WTC11 (cell line): ENCODE results near the gene ST6GAL1. TPM values are rescaled to one million over a fixed set of nuclear protein-coding genes. Genes with fewer than 3 reads are reported as not detected.

ENCODE experiments used
- ATAC-seq: fragments of 200-7000 bp; cut with Tn5 transposase; 2 replicates; pipeline ENCODE4 v1.10.0; 2021; ENCODE audit warnings: mild to moderate bottlenecking, moderate library complexity
- CTCF ChIA-PET: fragments of 300-600 bp; sonication (Branson Sonifier 250); formaldehyde crosslinking; loops from one replicate; lab custom pipeline; 2021; ENCODE audit warnings: antibody characterized with exemption; lab: Charles Lee
- POLR2A ChIA-PET: fragments of 350-600 bp; sonication (Branson Sonifier 250); formaldehyde crosslinking; loops from one replicate; lab custom pipeline; 2021; ENCODE audit warnings: antibody characterized with exemption; lab: Charles Lee
- DNase-seq: peaks from one replicate; pipeline ENCODE4 v3.0.0; 2021; ENCODE audit warnings: low spot score
- H3K27ac Mint-ChIP-seq: 2 replicates; pipeline ENCODE4 v1.8.0; 2021; ENCODE audit warnings: mixed read lengths
- H3K27me3 Mint-ChIP-seq: 2 replicates; pipeline ENCODE4 v1.8.0; 2021; ENCODE audit warnings: low read depth, mild to moderate bottlenecking, moderate library complexity, mixed read lengths
- H3K36me3 Mint-ChIP-seq: 2 replicates; pipeline ENCODE4 v1.8.0; 2021; ENCODE audit warnings: mixed read lengths
- H3K4me1 Mint-ChIP-seq: 2 replicates; pipeline ENCODE4 v1.8.0; 2022; ENCODE audit warnings: mixed read lengths
- H3K4me3 Mint-ChIP-seq: 2 replicates; pipeline ENCODE4 v1.8.0; 2021; ENCODE audit warnings: mild to moderate bottlenecking, moderate library complexity, mixed read lengths
- H3K9me3 Mint-ChIP-seq: 2 replicates; pipeline ENCODE4 v1.8.0; 2021; ENCODE audit warnings: mixed read lengths
- FOXJ3 ChIP-seq: sonication (generic); formaldehyde crosslinking; IDR thresholded peaks from 2 replicates; pipeline ENCODE4 v1.9.0; 2021; ENCODE audit warnings: missing genetic modification reagents, mild to moderate bottlenecking, borderline replicate concordance
- NFATC4 ChIP-seq: fragments of 250-450 bp; sonication (Bioruptor Pico); IDR thresholded peaks from 2 replicates; pipeline ENCODE4 v1.9.0; 2021; ENCODE audit warnings: mild to moderate bottlenecking
- NFYB ChIP-seq: sonication (generic); formaldehyde crosslinking; conservative IDR thresholded peaks from 2 replicates; pipeline ENCODE4 v1.8.0; 2022; ENCODE audit warnings: low read depth, missing genetic modification reagents
- TEAD1 ChIP-seq: sonication (generic); formaldehyde crosslinking; IDR thresholded peaks from 2 replicates; pipeline ENCODE4 v1.8.0; 2022; ENCODE audit warnings: mild to moderate bottlenecking, missing genetic modification reagents
- TP53 ChIP-seq: sonication (generic); formaldehyde crosslinking; IDR thresholded peaks from 2 replicates; pipeline ENCODE4 v1.8.1; 2023; ENCODE audit warnings: mild to moderate bottlenecking, missing genetic modification reagents
- ZNF232 ChIP-seq: sonication (generic); formaldehyde crosslinking; IDR thresholded peaks from 2 replicates; pipeline ENCODE4 v1.8.0; 2022; ENCODE audit warnings: mild to moderate bottlenecking, missing genetic modification reagents
- total RNA-seq: library from RNA; stranded (reverse); gene quantifications from 3 replicates; pipeline ENCODE4 v1.2.3, GENCODE V29; 2021
- TF ChIP-seq, protein P1 (sequence below): sonication (generic); formaldehyde crosslinking; IDR thresholded peaks from 2 replicates; pipeline ENCODE4 v1.8.1; 2022; ENCODE audit warnings: missing genetic modification reagents, borderline replicate concordance
- TF ChIP-seq, protein P2 (sequence below): sonication (generic); formaldehyde crosslinking; IDR thresholded peaks from 2 replicates; pipeline ENCODE4 v1.8.1; 2023; ENCODE audit warnings: mild to moderate bottlenecking, moderate library complexity, missing genetic modification reagents
- TF ChIP-seq, protein P3 (sequence below): fragments of 250-450 bp; sonication (Bioruptor Pico); IDR thresholded peaks from 2 replicates; pipeline ENCODE4 v1.9.0; 2021; ENCODE audit warnings: mild to moderate bottlenecking
- TF ChIP-seq, protein P4 (sequence below): fragments of 250-450 bp; sonication (Bioruptor Pico); IDR thresholded peaks from 2 replicates; pipeline ENCODE4 v1.9.0; 2021; ENCODE audit warnings: mild to moderate bottlenecking, borderline replicate concordance
- TF ChIP-seq, protein P5 (sequence below): fragments of 250-450 bp; sonication (Bioruptor Pico); conservative IDR thresholded peaks from 2 replicates; pipeline ENCODE4 v1.9.0; 2021; ENCODE audit warnings: mild to moderate bottlenecking
- TF ChIP-seq, protein P6 (sequence below): sonication (generic); formaldehyde crosslinking; IDR thresholded peaks from 2 replicates; pipeline ENCODE4 v1.8.0; 2022; ENCODE audit warnings: mild to moderate bottlenecking, missing genetic modification reagents
- TF ChIP-seq, protein P7 (sequence below): sonication (generic); formaldehyde crosslinking; IDR thresholded peaks from 2 replicates; pipeline ENCODE4 v1.8.1; 2022; ENCODE audit warnings: low read depth, missing genetic modification reagents, borderline replicate concordance

Gene ST6GAL1
- total RNA-seq, 1 experiment from 2014 or later, result 87.5 TPM

DNA sequence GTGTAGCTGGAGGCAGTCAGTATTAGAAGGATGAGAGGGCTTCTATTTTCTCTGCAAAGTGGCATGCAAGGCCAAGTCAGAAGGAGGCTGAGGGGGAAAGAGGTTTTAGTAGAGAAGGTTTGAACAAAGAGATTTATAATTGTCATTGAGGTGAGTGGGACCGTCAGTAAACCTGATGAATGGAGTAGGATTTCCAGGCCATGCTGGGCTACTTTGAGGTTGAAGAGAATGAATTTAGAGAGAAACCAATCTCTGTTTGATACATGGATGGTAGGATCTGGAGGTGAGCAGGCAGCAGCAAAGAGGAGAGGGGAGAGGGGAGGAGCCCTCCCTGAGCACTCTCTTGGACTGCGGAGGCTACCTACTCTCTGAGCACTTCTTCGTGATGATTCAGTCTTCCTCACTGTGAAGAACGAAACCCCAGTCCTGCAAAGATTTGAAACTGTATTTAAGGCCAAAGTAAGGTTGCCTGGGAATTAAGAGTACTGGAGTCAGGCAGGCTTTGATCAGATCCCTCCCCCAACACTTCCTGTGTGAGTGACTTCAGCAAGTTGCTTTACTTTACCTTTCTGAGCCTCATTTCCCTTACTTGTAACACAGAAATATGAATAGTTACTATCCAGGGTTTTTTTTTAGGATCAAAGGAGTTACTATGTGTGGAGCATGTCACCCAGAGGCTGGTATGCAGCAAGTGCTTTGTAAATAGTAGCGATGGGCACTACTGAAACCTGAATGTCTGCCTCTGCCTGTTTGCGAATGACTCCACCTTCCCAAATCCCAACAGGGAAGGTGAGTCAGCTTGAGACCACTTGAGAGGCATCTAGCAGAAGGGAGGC is 133.2 kb downstream of the ST6GAL1 start:
- DNase-seq (no peak), ATAC-seq (peak; percentile 18)
- TF ChIP-seq FOXJ3 (CRISPR knock-in tag) (no peak), TP53 (CRISPR knock-in tag) (0 out of 2 replicates have a peak, but pooled peaks have one; percentile 33)
- peak overlapping the region; percentile 7; the same call in 1 of the 2 replicates for H3K4me3 Mint-ChIP-seq
- POLR2A ChIA-PET, result no interaction called here
- peaks cover 40% of the 10 kb centered on the region for H3K36me3 Mint-ChIP-seq
- peaks cover 37% of the 10 kb centered on the region for H3K4me1 Mint-ChIP-seq
- H3K27me3 Mint-ChIP-seq, result no peaks in the 10 kb centered on the region
- H3K9me3 Mint-ChIP-seq, result peaks cover 5% of the 10 kb centered on the region; the same call in 1 of the 2 replicates
- CTCF ChIA-PET, result interaction anchor here (0.5 to 1.7 kb wide), 2 partner anchors 123 to 214 kb away, joined by 3 to 5 read pairs; no protein-coding TSS in a partner anchor
- H3K27ac Mint-ChIP-seq, result peak overlapping the region; percentile 90

DNA sequence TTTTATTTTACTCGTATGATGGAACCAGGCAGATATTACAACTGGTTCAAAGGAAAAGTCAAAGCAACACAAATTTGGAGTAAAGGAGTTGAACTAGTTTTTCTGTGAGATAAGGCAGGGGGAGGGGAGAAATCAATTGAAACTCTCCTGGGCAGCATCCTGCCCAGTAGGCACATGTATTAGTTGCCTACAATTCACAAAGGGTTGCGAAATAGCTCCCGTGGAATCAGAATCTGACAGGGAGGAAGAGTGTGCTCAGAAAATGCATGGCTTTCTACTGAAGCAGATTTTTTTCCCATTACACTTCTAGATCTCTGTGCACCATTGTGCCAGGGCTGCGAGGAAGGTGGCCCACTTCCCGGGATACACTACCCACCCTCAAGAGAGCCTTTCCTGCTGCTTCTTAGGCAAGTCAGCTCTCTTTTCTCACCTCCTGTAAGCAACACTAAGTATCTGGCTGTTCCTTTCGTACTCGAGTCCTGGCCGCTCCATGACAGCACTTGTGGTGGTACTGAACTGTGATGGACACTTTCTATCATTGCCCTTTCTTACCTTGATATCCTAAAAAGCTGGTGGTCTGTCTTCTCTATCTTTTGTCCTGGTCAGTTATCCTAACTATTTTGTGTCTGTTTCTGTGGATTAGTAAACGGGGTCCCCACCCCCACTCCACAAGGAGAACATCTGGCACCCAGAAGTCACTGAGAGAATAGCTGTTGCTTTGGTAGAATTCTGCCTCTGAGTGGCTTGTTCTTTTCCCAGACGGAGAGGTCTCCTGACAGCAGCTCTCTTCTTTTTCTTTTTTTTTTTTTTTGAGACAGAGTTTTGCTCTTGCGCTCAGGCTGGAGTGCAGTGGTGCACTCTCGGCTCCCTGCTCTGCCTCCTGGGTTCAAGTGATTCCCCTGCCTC is 134.1 kb downstream of the ST6GAL1 start:
- peaks cover 37% of the 10 kb centered on the region for H3K4me1 Mint-ChIP-seq
- DNase-seq (no peak), ATAC-seq (no peak)
- TF ChIP-seq TP53 (CRISPR knock-in tag) (no peak), ZNF232 (CRISPR knock-in tag) (no peak), TEAD1 (no peak), NFATC4 (CRISPR knock-in tag) (no peak), NFYB (no peak)
- TF ChIP-seq, protein P1, sequence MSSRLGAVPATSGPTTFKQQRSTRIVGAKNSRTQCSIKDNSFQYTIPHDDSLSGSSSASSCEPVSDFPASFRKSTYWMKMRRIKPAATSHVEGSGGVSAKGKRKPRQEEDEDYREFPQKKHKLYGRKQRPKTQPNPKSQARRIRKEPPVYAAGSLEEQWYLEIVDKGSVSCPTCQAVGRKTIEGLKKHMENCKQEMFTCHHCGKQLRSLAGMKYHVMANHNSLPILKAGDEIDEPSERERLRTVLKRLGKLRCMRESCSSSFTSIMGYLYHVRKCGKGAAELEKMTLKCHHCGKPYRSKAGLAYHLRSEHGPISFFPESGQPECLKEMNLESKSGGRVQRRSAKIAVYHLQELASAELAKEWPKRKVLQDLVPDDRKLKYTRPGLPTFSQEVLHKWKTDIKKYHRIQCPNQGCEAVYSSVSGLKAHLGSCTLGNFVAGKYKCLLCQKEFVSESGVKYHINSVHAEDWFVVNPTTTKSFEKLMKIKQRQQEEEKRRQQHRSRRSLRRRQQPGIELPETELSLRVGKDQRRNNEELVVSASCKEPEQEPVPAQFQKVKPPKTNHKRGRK, result no peak
- TF ChIP-seq, protein P2, sequence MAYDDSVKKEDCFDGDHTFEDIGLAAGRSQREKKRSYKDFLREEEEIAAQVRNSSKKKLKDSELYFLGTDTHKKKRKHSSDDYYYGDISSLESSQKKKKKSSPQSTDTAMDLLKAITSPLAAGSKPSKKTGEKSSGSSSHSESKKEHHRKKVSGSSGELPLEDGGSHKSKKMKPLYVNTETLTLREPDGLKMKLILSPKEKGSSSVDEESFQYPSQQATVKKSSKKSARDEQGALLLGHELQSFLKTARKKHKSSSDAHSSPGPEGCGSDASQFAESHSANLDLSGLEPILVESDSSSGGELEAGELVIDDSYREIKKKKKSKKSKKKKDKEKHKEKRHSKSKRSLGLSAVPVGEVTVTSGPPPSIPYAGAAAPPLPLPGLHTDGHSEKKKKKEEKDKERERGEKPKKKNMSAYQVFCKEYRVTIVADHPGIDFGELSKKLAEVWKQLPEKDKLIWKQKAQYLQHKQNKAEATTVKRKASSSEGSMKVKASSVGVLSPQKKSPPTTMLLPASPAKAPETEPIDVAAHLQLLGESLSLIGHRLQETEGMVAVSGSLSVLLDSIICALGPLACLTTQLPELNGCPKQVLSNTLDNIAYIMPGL (CRISPR knock-in tag), result no peak
- TF ChIP-seq, protein P3, sequence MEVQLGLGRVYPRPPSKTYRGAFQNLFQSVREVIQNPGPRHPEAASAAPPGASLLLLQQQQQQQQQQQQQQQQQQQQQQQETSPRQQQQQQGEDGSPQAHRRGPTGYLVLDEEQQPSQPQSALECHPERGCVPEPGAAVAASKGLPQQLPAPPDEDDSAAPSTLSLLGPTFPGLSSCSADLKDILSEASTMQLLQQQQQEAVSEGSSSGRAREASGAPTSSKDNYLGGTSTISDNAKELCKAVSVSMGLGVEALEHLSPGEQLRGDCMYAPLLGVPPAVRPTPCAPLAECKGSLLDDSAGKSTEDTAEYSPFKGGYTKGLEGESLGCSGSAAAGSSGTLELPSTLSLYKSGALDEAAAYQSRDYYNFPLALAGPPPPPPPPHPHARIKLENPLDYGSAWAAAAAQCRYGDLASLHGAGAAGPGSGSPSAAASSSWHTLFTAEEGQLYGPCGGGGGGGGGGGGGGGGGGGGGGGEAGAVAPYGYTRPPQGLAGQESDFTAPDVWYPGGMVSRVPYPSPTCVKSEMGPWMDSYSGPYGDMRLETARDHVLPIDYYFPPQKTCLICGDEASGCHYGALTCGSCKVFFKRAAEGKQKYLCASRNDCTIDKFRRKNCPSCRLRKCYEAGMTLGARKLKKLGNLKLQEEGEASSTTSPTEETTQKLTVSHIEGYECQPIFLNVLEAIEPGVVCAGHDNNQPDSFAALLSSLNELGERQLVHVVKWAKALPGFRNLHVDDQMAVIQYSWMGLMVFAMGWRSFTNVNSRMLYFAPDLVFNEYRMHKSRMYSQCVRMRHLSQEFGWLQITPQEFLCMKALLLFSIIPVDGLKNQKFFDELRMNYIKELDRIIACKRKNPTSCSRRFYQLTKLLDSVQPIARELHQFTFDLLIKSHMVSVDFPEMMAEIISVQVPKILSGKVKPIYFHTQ (CRISPR knock-in tag), result no peak
- TF ChIP-seq, protein P4, sequence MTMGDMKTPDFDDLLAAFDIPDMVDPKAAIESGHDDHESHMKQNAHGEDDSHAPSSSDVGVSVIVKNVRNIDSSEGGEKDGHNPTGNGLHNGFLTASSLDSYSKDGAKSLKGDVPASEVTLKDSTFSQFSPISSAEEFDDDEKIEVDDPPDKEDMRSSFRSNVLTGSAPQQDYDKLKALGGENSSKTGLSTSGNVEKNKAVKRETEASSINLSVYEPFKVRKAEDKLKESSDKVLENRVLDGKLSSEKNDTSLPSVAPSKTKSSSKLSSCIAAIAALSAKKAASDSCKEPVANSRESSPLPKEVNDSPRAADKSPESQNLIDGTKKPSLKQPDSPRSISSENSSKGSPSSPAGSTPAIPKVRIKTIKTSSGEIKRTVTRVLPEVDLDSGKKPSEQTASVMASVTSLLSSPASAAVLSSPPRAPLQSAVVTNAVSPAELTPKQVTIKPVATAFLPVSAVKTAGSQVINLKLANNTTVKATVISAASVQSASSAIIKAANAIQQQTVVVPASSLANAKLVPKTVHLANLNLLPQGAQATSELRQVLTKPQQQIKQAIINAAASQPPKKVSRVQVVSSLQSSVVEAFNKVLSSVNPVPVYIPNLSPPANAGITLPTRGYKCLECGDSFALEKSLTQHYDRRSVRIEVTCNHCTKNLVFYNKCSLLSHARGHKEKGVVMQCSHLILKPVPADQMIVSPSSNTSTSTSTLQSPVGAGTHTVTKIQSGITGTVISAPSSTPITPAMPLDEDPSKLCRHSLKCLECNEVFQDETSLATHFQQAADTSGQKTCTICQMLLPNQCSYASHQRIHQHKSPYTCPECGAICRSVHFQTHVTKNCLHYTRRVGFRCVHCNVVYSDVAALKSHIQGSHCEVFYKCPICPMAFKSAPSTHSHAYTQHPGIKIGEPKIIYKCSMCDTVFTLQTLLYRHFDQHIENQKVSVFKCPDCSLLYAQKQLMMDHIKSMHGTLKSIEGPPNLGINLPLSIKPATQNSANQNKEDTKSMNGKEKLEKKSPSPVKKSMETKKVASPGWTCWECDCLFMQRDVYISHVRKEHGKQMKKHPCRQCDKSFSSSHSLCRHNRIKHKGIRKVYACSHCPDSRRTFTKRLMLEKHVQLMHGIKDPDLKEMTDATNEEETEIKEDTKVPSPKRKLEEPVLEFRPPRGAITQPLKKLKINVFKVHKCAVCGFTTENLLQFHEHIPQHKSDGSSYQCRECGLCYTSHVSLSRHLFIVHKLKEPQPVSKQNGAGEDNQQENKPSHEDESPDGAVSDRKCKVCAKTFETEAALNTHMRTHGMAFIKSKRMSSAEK (CRISPR knock-in tag), result no peak
- TF ChIP-seq, protein P5, sequence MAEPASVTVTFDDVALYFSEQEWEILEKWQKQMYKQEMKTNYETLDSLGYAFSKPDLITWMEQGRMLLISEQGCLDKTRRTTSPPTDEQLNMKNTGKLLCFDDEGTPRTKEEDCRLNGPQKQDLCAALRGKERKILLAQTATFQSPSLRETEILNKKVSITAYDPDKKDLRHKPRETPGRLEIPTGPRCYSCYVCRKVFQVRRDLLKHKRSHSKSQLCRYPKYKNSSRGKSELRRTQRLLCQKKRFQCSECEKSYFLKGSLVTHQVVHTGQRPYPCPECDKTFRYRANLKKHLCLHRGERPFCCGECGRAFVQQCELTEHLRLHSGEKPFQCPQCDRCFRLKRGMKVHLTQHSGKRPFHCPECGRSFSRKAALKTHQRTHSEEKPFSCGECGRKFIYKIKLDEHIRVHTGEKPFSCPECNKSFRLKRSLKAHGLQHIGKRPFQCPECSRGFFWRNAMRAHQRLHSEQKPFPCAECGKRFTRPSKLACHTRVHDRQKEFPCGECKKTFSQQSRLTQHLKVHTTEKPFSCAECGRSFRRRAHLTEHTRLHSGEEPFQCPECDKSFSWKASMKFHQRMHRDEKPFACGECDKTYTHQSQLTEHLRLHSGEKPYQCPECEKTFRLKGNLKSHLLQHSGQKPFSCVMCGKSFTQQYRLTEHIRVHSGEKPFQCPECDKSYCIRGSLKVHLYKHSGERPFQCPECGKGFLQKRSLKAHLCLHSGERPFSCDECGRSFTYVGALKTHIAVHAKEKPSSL, result no peak
- TF ChIP-seq, protein P6, sequence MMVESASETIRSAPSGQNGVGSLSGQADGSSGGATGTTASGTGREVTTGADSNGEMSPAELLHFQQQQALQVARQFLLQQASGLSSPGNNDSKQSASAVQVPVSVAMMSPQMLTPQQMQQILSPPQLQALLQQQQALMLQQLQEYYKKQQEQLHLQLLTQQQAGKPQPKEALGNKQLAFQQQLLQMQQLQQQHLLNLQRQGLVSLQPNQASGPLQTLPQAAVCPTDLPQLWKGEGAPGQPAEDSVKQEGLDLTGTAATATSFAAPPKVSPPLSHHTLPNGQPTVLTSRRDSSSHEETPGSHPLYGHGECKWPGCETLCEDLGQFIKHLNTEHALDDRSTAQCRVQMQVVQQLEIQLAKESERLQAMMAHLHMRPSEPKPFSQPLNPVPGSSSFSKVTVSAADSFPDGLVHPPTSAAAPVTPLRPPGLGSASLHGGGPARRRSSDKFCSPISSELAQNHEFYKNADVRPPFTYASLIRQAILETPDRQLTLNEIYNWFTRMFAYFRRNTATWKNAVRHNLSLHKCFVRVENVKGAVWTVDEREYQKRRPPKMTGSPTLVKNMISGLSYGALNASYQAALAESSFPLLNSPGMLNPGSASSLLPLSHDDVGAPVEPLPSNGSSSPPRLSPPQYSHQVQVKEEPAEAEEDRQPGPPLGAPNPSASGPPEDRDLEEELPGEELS (CRISPR knock-in tag), result no peak
- TF ChIP-seq, protein P7, sequence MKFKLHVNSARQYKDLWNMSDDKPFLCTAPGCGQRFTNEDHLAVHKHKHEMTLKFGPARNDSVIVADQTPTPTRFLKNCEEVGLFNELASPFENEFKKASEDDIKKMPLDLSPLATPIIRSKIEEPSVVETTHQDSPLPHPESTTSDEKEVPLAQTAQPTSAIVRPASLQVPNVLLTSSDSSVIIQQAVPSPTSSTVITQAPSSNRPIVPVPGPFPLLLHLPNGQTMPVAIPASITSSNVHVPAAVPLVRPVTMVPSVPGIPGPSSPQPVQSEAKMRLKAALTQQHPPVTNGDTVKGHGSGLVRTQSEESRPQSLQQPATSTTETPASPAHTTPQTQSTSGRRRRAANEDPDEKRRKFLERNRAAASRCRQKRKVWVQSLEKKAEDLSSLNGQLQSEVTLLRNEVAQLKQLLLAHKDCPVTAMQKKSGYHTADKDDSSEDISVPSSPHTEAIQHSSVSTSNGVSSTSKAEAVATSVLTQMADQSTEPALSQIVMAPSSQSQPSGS (CRISPR knock-in tag), result no peak
- H3K27me3 Mint-ChIP-seq, result no peaks in the 10 kb centered on the region
- H3K4me3 Mint-ChIP-seq, result no peak overlapping the region
- ChIA-PET CTCF (interaction anchor here (1.3 to 1.7 kb wide), 2 partner anchors 18 to 215 kb away, joined by 3 to 5 read pairs; no protein-coding TSS in a partner anchor), POLR2A (no interaction called here)
- H3K27ac Mint-ChIP-seq, result peak overlapping the region; percentile 90
- H3K9me3 Mint-ChIP-seq, result peaks cover 2% of the 10 kb centered on the region
- peaks cover 40% of the 10 kb centered on the region for H3K36me3 Mint-ChIP-seq
